Natural killer cell treated with Interleukin-12 subunit alpha and Interleukin-12 subunit beta and Interleukin-15 and Interleukin-18, amount 100 ng/mL, for 72 hours (primary cell): Measurements from ENCODE around the gene APOL6. TPM values are rescaled to one million over a fixed set of nuclear protein-coding genes. Genes with fewer than 3 reads are reported as not detected.
"Not testable (repeated sequence)": the region's sequence is repeated elsewhere in the genome, so short reads cannot be mapped to it uniquely, and the experiment has no call there.

Experiments used
- ATAC-seq, 2 donors: fragments of 150-1000 bp; cut with Tn5 transposase in 1 of 2; sonication (Bioruptor Pico), chemical (Tn5 transposase) in 1 of 2; 2 replicates each; pipeline ENCODE4 v1.10.0; 2021
- DNase-seq: peaks from one replicate; pipeline ENCODE4 v3.0.0; 2022; ENCODE audit warnings: low spot score
- H3K27ac Mint-ChIP-seq, 2 donors: 1 replicate in 1 of 2; 2 replicates in 1 of 2; pipeline ENCODE4 v1.8.0; 2022; ENCODE audit warnings: mixed read lengths in 2 of 2, mild to moderate bottlenecking in 1 of 2, moderate library complexity in 1 of 2
- H3K27me3 Mint-ChIP-seq, 2 donors: 1 replicate in 1 of 2; 2 replicates in 1 of 2; pipeline ENCODE4 v1.8.0; 2022; ENCODE audit warnings: mixed read lengths in 2 of 2
- H3K36me3 Mint-ChIP-seq: one replicate; pipeline ENCODE4 v1.8.0; 2022; ENCODE audit warnings: mixed read lengths
- H3K4me1 Mint-ChIP-seq, 2 donors: 1 replicate in 1 of 2; 2 replicates in 1 of 2; pipeline ENCODE4 v1.8.0; 2022; ENCODE audit warnings: low read depth in 2 of 2, mixed read lengths in 2 of 2, mild to moderate bottlenecking in 1 of 2
- H3K4me3 Mint-ChIP-seq: one replicate; pipeline ENCODE4 v1.8.0; 2022; ENCODE audit warnings: mixed read lengths
- H3K9me3 Mint-ChIP-seq: 2 replicates; pipeline ENCODE4 v1.8.0; 2022; ENCODE audit warnings: mixed read lengths
- total RNA-seq, 2 donors: library from RNA; stranded (reverse); gene quantifications; one replicate each; pipeline ENCODE4 v1.2.3, GENCODE V29; 2022

APOL6 gene
- total RNA-seq, 2 donors from 2014 or later, result 63.8 to 142 TPM

DNA sequence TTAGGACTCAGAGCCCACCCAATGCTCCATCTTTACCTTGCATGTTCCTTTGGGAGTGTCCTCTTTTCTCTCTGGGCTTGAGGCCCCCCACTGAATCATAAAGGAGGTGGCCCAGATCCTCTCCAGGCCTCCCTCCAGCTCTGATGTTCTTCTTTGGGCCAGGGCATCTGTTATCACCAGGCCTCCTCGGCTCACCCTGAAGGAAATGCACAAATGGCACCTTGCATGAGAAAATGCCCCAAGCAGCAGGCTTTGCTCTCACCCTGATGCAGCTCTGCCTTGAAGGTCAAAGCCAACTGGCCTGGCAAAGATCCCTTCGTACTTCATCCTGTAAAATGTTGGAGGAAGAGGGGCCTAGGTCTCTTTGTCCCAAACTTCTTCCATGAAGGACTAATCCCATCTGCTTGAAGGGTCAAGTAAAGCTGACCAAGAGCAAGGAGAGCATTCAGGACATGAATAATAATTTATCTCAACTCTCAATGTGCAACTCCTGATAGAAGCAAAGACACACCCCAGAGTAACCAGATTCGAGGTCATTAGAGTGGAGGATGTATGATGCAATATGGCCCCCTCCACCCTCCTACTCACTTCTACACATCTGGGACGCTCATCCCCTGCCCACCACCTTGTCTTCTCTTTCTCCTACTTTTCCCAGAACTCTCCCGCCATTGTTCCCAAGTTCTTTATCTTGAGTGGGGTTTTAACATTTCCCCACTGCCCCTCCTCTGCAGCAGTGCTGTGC, 9.5 kb downstream of the APOL6 start:
- H3K36me3 Mint-ChIP-seq, result peaks cover 64% of the 10 kb centered on the region

DNA sequence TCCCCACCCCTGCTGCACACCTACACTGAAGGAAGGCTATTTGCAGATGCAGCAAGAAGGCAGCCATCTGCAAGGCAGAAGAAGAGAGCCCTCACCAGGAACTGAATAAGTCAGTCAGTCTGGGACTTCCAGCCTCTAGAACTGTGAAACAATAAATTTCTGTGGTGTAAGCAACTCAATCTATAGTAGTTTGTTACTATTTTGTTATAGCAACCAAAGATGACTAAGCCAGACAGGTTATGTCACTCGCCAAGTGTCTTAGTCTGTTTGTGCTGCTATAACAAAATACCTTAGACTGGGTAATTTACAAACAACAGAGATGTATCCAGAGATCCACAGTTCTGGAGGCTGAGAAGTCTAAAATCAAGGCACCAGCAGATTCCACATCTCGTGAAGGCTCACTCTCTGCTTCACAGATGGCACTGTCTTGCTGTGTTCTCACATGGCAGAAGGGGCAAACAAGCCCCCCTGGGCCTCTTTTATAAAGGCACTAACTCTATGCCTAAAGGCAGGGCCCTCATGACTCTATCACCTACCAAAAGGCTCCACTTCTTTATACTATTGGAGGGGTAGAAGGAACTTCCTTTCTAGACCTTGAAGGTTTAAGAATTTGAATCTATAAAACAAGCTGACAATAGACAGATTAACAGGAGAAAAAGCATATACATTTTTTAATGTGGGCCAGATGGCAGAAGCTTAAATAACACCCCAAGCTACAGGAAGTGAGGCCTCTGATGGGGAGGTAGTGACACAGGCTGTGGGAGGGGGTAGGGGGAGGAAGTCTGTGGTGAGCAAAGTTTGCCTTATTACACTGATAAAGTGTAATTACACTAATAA, 12.3 kb downstream of the APOL6 start:
- peak overlapping the region; percentile 79 for H3K4me3 Mint-ChIP-seq
- H3K9me3 Mint-ChIP-seq, result no peaks in the 10 kb centered on the region
- peaks cover 57% of the 10 kb centered on the region for H3K36me3 Mint-ChIP-seq
- ATAC-seq (peak; percentile 84 to 88), DNase-seq (peak; percentile 71)
- H3K4me1 Mint-ChIP-seq, result peaks cover 67 to 73% of the 10 kb centered on the region in 2 donors
- H3K27ac Mint-ChIP-seq, result peak overlapping the region; percentile 94 to 96
- H3K27me3 Mint-ChIP-seq, result no peaks in the 10 kb centered on the region

More for the DNA sequence above, 9.5 kb downstream of the APOL6 start:
- DNase-seq (no peak), ATAC-seq (no peak)
- no peaks in the 10 kb centered on the region for H3K9me3 Mint-ChIP-seq
- no peaks in the 10 kb centered on the region for H3K27me3 Mint-ChIP-seq
- H3K4me3 Mint-ChIP-seq, result peak overlapping the region; percentile 79
- H3K27ac Mint-ChIP-seq, result peak overlapping the region; percentile 94 to 96
- H3K4me1 Mint-ChIP-seq, result peaks cover 77 to 85% of the 10 kb centered on the region in 2 donors

DNA sequence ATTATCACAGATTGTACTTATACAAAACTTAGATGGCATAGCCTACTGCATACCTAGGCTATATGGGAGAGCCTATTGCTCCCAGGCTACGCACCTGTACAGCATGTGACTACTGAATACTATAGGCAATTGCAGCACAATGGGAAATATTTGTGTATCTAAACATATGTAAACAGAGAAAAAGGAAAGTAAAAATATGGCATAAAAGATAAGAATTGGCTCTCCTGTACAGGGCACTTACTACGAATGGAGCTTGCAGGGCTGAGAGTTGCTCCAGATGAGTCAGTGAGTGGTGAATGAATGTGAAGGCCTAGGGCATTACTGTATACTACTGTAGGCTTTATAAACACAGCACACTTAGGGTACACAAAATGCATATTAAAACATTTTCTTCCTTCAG, 13.2 kb downstream of the APOL6 start:
- Mint-ChIP-seq H3K36me3 (peaks cover 54% of the 10 kb centered on the region), H3K27me3 (no peaks in the 10 kb centered on the region), H3K4me1 (peaks cover 61 to 67% of the 10 kb centered on the region in 2 donors), H3K27ac (peak overlapping the region; percentile 94 to 96), H3K9me3 (no peaks in the 10 kb centered on the region), H3K4me3 (peak overlapping the region; percentile 79)
- DNase-seq, result no peak
- ATAC-seq, result peak in 1 of 2 donors; percentile 72

DNA sequence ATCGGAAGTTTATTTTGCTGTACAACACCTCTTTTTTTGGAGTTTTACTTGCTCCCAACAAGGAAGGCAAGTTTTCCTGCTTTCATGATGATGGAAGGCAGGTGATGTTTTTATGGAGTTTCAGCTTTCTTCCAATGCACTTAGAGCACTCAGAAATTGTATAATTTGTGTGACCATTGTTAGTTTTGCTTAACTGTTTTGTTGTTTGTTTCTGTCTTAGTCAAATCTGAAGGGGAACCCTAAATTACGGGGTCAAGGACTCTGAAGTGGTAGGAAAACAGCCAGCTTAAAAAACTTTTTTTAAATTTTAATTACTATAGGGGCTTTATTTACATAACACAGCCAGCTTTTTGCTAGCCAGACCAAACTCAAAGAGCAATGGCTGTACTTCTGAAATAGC, 14.7 kb downstream of the APOL6 start:
- Mint-ChIP-seq H3K4me3 (peak overlapping the region; percentile 79), H3K9me3 (no peaks in the 10 kb centered on the region), H3K4me1 (peaks cover 51 to 56% of the 10 kb centered on the region in 2 donors), H3K27me3 (no peaks in the 10 kb centered on the region), H3K27ac (peak overlapping the region; percentile 94 to 96), H3K36me3 (peaks cover 52% of the 10 kb centered on the region)
- DNase-seq (no peak), ATAC-seq (no peak)

DNA sequence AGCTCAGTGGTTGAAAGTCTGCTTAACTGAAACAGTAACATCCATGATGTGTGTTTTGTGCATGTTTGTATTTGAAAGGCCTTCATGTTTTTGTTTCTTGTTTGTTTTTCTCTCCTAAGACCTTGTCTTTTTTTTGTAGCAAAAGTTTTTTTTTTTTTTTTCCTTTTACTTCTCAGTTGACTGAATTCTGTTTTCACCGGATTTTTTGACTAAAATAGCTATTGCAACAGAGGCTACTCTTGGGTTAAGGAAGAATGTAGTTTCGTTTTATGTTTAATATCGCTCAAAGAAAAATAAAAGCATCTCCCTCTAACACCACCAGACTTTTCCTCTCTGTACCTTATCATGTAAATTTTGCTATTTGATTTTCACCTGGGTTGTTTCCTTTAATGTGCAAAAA, 15.1 kb downstream of the APOL6 start:
- no peak for DNase-seq
- H3K36me3 Mint-ChIP-seq, result peaks cover 51% of the 10 kb centered on the region
- H3K9me3 Mint-ChIP-seq, result no peaks in the 10 kb centered on the region
- no peak for ATAC-seq
- H3K4me1 Mint-ChIP-seq, result peaks cover 46 to 52% of the 10 kb centered on the region in 2 donors
- H3K27ac Mint-ChIP-seq, result peak overlapping the region; percentile 94 to 96
- H3K27me3 Mint-ChIP-seq, result no peaks in the 10 kb centered on the region
- H3K4me3 Mint-ChIP-seq, result peak overlapping the region; percentile 79

DNA sequence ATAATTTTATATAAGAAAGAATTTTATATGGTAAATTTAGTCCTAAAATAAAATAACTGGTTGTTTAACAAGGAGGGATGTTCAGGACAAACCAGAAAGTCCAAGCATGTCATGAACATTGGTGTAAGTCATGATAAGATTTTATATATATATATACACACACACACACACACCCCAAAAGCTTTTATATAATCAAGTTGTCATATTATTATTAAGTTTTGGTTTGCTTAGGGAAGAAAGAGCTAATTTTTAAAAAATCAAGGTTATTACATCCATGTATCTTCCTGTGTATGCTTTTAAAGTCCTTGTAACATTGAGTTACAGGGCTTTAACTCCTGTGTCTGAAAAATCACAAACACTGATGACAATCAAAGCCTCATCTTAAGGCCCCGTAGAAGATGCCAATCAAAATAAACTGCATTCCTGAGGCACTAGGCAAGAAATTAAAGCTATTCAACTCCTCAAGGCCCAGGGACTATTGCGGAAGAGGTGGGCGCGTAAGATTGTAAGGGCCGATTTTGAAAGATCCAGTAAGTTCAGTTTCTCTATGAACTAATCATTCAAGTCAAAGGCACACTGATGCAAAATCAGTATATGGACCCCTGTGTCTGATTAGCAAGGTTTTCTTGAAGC, 16.8 kb downstream of the APOL6 start:
- Mint-ChIP-seq H3K4me1 (peaks cover 32 to 37% of the 10 kb centered on the region in 2 donors), H3K27ac (no peak overlapping the region), H3K9me3 (no peaks in the 10 kb centered on the region), H3K27me3 (no peaks in the 10 kb centered on the region), H3K4me3 (no peak overlapping the region), H3K36me3 (peaks cover 38% of the 10 kb centered on the region)
- ATAC-seq (no peak), DNase-seq (no peak)

DNA sequence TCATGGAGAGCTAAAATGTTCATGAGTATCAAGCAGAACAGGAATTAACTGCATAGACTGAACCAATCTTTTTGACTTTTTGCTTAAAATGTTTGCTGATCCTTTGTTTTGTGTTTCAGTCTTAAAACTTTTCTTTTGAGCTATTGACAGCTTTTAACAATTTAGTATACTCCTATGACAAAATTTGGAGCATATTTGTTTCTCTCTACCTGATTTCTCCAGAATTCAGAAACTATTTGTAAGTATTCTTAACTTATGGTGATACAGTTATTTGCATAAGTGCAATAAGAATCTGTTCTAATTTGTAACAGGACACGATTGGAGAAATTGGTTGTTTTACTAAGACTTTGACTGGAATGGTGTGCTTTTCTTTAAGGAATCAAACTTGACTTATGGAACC, 18.5 kb downstream of the APOL6 start:
- not testable (repeated sequence) for H3K27me3 Mint-ChIP-seq, ATAC-seq, H3K9me3 Mint-ChIP-seq, DNase-seq, H3K4me3 Mint-ChIP-seq
- Mint-ChIP-seq H3K36me3 (peaks cover 32% of the 10 kb centered on the region), H3K27ac (peak overlapping the region in 1 of 2 donors; percentile 54), H3K4me1 (peaks cover 17 to 20% of the 10 kb centered on the region in 2 donors)

DNA sequence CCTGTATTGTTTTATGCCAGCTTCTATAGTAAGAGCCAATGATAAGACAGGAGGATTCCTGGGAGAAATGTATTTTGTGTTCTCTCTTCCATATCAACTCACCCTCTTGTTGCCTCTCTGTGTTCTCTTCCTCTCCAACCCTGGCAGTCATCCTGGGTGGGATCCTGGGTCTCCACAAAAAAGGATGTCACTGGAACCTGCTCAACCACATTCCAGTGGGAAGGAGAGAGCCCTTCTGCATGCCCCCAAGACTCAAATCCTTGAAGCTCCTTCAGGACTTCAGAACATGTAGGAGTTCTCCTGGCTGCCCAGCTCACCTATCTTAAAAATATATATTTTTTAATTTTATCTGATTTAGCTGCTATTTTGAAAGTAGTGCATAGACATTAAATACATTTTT, 26.1 kb downstream of the APOL6 start:
- Mint-ChIP-seq H3K9me3 (peaks cover 4% of the 10 kb centered on the region), H3K27ac (no peak overlapping the region), H3K27me3 (no peaks in the 10 kb centered on the region), H3K4me1 (peaks cover 9 to 12% of the 10 kb centered on the region in 2 donors), H3K4me3 (no peak overlapping the region), H3K36me3 (peaks cover 13% of the 10 kb centered on the region)
- ATAC-seq (no peak), DNase-seq (no peak)

DNA sequence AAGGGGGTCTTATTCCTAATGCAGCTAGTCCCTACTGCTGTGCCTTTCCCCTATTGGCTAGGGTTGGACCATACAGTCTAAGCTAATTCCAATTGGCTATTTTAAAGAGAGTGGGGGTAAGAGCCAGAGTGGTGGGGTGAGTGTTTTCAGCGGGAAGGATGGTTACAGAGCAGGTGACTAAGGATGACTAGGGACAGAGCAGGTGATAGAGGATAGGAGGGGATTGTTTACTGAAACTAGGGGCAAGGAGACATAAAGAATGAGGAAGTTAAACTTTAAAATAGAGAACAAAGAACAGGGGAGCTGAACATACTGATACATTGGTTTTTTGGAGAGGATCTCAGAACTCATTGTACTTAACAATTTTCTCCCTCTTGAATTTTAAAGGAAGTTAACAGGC, 27.8 kb downstream of the APOL6 start:
- H3K9me3 Mint-ChIP-seq, ATAC-seq, H3K27me3 Mint-ChIP-seq, H3K4me3 Mint-ChIP-seq, DNase-seq: not testable (repeated sequence)
- Mint-ChIP-seq H3K27ac (peak overlapping the region in 1 of 2 donors; percentile 4), H3K36me3 (peaks cover 13% of the 10 kb centered on the region), H3K4me1 (peaks cover 19 to 23% of the 10 kb centered on the region in 2 donors)

DNA sequence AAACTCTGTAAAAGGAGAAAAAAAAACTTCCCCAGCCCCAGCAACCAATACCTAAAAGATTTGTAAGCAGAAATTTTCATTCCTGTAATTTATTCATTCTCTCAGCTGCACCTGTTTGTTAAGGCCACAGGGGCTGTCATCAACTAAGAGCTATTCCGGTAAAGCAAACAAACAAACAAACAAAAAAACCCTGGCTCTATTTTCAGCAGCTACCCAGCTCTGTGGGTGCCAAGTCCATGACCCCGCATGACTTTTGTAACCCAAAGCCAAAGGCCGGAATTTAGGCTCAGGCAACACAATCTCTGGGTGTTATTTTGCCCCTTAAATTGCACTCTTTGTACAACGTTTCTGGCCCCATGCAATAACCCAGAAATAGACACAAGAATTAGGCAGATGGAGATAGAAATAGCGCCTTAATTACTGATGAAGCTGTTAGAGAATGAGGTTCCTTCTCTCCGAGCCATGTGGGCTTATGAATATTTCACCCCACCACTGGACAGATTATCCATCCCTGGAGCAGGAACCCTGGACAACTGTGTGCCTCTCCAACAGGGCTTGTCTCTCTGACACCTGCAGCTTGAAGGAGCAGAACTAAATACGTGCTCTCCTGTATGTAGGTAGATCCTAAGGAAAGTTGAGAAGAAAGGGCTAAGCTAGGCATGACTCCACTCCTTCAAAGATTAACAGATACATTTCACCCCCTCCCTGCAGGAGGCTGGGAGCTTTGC, 29.4 kb downstream of the APOL6 start:
- H3K27me3 Mint-ChIP-seq, result no peaks in the 10 kb centered on the region
- ATAC-seq (no peak), DNase-seq (no peak)
- no peak overlapping the region for H3K4me3 Mint-ChIP-seq
- H3K4me1 Mint-ChIP-seq, result peaks cover 19 to 23% of the 10 kb centered on the region in 2 donors
- peaks cover 4% of the 10 kb centered on the region for H3K9me3 Mint-ChIP-seq
- peaks cover 13% of the 10 kb centered on the region for H3K36me3 Mint-ChIP-seq
- H3K27ac Mint-ChIP-seq, result no peak overlapping the region

DNA sequence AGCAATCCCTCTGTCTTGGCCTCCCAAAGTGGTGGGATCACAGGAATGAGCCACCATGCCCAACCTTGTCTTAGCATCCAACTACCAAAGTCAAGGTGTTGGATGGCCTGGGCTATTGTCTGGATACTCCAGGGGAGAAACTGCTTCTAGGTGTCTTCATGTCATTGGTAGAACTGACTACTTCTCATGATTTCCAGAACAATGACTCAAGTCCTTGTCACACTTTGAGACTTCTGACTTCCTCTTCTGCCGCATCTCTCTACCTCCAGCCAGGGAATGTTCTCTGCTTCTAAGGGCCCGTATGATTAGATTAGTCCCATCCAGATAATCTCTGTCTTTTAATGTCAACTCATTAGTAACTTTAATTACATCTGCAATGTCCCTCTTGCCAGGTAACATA, 30.6 kb downstream of the APOL6 start:
- H3K9me3 Mint-ChIP-seq, result peaks cover 4% of the 10 kb centered on the region
- H3K4me3 Mint-ChIP-seq, result no peak overlapping the region
- H3K27ac Mint-ChIP-seq, result peak overlapping the region; percentile 23 to 74
- H3K27me3 Mint-ChIP-seq, result peaks cover 2 to 9% of the 10 kb centered on the region in 2 donors
- DNase-seq, result no peak
- no peak for ATAC-seq
- peaks cover 16 to 23% of the 10 kb centered on the region in 2 donors for H3K4me1 Mint-ChIP-seq
- H3K36me3 Mint-ChIP-seq, result peaks cover 13% of the 10 kb centered on the region

DNA sequence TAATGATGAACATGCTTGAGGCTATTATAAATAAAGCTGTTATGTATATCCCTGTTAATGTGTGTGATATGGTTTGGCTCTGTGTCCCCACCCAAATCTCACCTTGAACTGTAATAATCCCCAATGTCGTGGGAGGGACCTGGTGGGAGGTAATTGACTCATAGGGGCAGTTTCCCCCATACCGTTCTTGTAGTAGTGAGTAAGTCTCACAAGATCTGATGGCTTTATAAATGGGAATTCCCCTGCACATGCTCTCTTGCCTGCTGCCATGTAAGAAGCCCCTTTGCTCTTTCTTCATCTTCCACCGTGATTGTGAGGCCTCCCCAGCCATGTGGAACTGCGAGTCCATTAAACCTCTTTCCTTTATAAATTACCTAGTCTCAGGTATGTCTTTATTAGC, 31.2 kb downstream of the APOL6 start:
- not testable (repeated sequence) for H3K4me3 Mint-ChIP-seq, H3K9me3 Mint-ChIP-seq
- peak; percentile 69 for DNase-seq
- Mint-ChIP-seq H3K27me3 (peaks cover 2 to 11% of the 10 kb centered on the region in 2 donors), H3K4me1 (peaks cover 16 to 23% of the 10 kb centered on the region in 2 donors), H3K36me3 (peaks cover 13% of the 10 kb centered on the region), H3K27ac (peak overlapping the region; percentile 23 to 74)
- ATAC-seq, result peak; percentile 62 to 83

DNA sequence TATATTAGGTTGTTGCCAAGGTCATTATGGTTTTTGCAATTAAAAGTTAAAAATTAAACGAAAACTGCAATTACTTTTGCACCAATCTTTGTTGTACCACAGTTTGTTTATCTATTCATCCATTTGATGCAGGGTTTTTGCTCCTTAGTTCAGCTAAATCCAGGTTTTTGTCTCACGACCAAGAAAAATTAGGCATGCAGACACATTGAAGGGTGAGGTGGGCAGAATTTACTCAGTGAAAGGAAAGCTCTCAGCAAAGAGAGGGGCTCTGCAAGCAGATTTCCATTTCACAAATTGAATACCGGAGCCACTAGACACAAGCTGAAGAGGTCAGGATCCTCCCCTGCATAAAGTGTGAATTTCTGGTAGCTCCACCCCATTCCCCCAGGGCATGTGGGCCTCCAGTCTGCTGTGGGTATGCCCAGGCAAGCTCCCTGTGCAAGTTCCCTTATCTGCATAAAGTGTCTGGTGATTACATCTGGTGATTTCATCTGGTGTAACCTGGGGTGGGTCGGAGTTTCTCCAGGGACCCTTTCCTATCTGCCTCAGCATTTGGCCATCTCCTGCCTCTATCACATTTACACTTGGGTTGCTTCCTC, 33.3 kb downstream of the APOL6 start:
- DNase-seq (no peak), ATAC-seq (no peak)
- Mint-ChIP-seq H3K27ac (peak overlapping the region in 1 of 2 donors; percentile 19), H3K4me3 (no peak overlapping the region), H3K36me3 (peaks cover 5% of the 10 kb centered on the region), H3K27me3 (peaks cover 2 to 11% of the 10 kb centered on the region in 2 donors), H3K4me1 (peaks cover 16 to 23% of the 10 kb centered on the region in 2 donors), H3K9me3 (no peaks in the 10 kb centered on the region)
